Head of caudate nucleus (tissue), 42 donors: ENCODE results near the gene CCDC7.
"Not testable (repeated sequence)": the region's sequence is repeated elsewhere in the genome, so short reads cannot be mapped to it uniquely, and the experiment has no call there.

ENCODE experiments used
- DNase-seq, 42 donors: peaks; one replicate each; pipeline versions ENCODE4 v3.0.0 to v3.0.0-alpha.2; 2020 to 2021; ENCODE audit warnings: mixed read lengths in 7 of 42
- intact Hi-C: fragments of 100-400 bp; cut with DNase I; formaldehyde crosslinking; loops from one replicate; pipeline ENCODE4 v1.15.0; 2022

The CCDC7 gene

DNA sequence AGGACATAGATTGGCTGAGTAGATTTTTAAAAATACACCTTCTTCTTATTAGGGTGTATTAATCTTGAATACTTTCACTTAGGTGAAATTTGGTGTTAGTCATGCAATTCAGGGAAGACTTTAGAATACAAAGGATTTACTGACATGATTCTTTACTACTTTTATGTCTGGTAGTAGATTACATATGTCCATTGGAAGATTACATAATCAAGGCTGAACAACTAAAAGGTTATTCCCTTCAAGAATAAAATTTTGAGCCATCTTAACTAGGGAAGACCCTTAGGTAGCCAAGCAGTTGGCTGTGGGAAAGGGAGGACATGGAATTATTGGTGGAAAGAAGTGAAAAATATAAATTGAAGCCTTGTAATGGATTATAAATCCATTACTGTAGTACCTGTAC lies 347.1 kb downstream of the CCDC7 start:
- intact Hi-C loops: no loop called here
- DNase-seq: no peak

DNA sequence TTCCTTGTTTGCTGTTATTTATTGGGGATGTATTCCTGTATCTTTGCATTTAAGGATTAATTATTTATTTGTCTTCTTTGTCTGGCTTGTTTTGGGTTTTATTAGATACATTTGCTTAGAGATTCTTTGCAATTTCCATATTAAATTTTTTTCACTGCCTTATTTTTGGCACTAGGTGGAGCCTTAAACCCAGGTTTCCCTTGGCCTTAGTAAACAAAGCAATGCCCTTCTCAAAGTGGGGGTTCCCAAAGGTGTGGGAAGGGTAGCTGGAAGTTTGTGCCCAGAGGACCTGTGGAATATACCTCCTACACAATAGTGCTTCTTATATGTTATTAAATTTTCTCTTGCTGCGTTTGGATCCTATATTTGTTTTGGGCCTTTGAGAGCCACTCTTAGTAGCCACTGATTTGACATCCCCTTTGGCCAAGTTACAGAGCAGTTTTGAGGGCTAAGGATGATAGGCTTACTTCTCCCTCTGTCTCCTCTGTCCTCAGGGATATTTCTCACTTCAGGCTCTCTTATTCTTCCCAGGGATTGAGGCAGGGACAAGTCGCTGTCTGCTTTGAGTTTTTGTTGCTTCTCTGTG lies 349.8 kb downstream of the CCDC7 start:
- intact Hi-C loops: loop anchor here (5.0 kb wide), 1 partner anchor 217 kb away; no protein-coding TSS in a partner anchor
- peak in 1 of 42 donors; percentile 26 for DNase-seq

DNA sequence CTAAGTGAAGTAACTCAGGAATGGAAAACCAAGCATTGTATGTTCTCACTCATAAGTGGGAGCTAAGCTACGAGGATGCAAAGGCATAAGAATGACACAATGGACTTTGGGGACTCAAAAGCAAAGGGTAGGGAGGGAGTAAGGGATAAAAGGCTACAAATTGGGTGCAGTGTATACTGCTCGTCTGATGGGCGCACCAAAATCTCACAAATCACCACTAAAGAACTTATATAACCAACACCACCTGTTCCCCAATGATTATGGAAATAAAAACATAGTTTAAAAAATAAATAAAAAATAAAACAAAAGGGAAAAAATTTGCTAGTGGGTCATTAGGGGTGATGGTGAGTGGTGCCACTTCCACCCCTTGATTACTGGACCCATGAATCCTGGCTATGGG lies 351.5 kb downstream of the CCDC7 start:
- DNase-seq: not testable (repeated sequence)
- intact Hi-C loops: loop anchor here (5.0 kb wide), 1 partner anchor 215 kb away; no protein-coding TSS in a partner anchor

DNA sequence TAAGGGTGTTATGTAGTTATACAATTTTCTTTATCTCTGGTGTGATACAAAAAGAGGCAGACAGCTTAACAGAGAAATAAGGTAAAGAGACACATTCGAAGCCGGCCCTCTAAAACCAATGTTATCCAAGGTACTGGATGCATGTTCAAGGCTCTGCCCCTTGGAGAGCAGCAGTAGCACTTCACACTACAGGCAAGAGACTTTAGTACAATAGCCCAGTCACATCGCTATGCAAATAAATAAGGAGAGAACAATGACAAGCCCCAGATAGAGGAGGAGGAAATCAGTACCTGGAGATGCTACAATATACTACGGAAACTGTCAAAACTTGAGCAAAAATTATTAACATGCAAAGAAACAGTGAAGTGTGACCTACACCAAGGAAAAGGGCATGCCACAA lies 401.0 kb downstream of the CCDC7 start:
- no peak for DNase-seq
- intact Hi-C loops: no loop called here

DNA sequence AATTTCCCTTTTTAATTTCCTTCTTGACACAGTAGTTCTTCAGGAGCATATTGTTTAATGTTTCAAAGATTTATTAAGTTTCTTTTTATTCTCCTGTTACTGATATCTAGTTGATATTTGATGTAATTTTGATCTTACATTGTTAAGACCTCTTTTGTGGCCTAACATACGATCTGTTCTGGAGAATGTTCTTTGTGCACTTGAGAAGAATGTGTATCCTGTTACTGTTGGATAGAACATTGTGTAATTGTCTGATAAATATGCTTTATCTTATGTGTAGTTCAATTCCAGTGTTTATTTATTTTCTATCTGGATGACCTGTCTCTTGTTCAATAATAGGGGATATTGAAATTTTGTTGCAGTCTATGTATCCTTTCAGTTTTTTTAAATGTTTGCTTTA lies 405.4 kb downstream of the CCDC7 start:
- DNase-seq: no peak
- intact Hi-C loops: no loop called here

DNA sequence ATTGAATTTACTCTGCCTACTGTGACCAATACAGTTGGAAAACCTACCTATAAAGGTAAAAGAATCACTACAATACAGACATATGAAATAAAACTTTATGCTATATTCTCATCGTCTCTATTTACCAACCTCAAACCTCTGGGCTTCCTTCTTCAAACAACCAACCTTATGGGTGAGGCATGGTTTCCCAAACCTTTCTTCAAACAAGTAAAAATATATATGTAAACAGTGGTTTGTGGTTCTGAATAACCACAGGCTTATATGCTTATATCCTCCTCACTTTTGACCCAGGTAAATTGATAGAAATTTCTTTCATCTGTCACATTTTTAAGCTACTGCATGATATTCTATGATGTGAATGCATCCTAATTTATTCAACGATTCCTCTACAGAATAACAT lies 408.5 kb downstream of the CCDC7 start:
- no peak for DNase-seq
- intact Hi-C loops: no loop called here

DNA sequence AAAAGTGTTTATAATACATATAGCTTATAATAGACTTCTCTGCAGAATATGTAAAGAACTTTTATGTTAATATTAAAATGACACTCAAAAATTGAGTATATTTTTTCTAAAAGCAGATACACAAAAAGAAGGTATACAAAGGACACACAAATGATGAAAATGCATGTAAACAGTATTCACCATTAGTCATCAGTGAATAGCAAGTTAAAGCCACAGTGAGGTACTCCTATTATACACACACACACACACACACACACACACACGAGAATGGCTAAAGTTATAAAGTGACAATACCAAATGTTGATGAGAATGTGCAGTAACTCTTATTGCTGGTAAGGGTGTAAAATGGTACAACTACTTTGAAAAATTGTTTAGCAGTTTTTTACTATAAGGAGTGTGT lies 419.2 kb downstream of the CCDC7 start:
- intact Hi-C loops: no loop called here

DNA sequence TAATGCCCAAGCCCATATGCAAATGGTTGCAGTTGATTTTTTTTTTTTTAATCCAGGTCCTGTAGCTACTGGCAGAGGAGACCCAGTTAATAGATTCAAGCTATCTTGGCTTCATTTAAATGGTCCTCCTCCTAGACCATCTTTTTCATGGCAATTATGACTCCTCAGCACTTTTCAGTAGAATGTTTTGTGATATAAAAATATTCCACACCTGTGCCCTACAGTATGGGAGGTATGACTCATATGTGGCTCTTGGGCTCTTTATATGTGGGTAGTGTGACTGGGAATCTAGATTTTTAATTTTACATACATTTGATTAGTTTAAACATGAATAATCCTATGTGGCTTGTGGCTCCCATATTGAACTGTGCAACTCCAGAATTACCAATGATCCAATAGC lies 432.0 kb downstream of the CCDC7 start:
- DNase-seq: no peak
- intact Hi-C loops: no loop called here

More for the DNA sequence above, 419.2 kb downstream of the CCDC7 start:
- no peak for DNase-seq

DNA sequence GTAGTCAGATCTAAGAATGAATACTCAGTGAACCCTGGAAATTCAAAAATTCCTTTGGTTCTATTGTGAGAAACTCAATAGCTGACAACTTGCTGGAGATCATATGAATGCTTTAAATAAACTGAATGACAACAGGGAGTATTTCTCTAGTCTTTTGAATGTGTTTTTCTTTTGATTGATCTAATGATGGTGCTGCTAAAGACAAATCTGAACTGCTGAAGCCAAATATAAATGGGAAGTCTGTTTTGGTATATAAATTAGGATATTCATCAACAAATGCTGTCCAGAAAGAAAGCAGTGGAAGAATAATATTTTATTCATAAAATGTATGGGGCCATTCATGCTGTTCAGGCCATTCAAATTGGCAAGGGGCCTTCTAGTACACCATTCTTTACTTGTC lies 432.7 kb downstream of the CCDC7 start:
- no peak for DNase-seq
- intact Hi-C loops: no loop called here

DNA sequence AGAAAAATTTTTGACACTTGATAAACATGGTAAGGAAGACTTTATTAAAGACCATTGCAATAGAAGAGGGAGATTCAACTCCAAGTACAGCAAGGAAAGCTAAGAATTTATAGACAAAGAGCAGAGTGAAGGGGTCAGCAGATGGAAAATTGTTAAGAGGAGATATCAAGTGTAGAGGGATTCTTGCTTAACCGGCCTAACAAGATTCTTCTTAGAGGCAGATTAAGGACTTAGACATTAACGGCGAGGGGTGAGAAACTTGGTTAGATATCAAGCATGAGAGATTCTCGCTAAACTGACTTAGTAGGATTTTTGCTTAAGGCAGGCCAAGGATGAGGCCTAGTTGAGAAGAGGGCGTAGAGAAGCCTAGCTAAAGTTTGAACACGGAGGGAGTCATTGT lies 436.1 kb downstream of the CCDC7 start:
- intact Hi-C loops: no loop called here
- DNase-seq: no peak

DNA sequence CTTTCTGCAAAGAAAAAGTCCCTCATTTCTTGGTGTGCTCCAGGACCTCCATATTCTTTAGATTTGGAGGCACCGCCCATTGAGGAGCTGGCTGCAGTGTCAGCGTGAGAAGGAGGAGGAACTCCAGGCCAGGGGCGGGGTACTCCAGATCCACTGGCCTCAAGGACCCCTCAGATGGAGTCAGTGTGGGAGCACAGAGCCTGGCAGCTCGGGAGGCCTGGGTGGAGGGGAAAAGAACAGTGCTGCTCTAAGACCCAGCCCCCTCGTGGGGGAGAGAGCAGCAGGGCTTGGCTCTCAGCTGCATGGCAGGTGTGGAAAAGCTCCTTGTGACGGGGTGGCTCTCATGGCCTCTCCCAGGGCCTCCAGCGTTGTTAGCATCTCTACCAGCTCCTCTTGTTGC lies 441.5 kb downstream of the CCDC7 start:
- intact Hi-C loops: no loop called here
- DNase-seq: no peak

DNA sequence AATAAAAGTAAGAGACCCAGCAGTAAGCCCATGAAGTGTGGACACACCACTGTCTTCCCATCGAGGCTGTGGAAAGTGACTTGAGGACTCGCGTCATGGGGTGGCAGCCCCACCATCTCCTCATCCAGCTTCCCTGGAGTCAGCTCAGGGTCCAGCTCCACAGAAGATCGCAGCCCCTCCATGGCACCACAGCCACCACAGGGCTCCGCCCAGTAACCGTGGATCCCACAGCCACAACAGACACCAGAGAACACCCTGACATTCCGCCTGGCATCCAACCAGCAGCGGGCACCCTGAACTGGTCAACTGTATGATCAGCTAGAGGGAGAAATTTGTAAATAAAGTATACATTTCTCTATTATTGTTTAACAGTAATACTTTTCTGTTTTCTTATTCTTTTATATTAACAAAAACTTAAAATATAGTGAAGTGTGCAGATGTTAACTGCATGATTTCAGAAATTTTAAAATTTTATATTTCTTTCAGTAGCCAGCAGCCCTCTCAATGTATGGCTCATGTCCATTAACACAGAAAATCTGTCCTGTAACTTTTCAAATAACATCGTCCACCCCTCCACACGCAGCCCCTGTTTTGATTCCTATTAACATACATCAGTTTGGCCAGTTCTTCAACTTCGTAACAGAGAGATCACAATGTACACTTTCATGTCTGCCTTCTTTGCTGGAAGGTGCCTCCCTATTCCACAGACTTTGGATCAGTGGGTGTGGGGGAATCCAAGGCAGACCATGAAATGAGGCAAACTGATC lies 442.4 kb downstream of the CCDC7 start:
- intact Hi-C loops: no loop called here
- DNase-seq: no peak

DNA sequence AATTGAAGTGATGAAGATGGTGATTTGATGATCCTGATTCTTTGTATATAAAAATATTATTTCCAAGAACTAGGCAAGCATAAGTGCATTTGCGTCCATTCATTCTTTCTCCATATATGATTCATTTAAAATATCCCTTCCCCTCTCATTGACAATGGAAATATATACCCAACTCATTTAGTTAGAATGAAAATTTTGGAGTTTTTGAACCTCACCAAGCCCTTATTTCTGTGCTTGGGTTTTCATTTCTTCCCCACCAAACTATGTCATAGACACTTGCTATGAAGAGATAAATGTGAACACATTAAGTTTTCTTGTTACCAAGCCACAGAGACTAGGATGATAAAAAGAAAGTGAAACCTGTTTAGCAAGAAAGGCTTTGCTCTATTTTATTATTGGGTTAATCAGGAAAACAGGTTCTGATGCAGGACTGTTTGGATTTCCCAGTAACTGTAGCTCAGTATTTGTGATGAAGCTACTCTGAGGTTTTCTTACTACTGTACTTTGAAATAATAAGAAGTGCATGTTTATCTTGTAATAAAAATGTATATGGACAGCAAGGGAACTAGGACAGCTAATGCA lies 443.8 kb downstream of the CCDC7 start:
- intact Hi-C loops: no loop called here
- DNase-seq: no peak

DNA sequence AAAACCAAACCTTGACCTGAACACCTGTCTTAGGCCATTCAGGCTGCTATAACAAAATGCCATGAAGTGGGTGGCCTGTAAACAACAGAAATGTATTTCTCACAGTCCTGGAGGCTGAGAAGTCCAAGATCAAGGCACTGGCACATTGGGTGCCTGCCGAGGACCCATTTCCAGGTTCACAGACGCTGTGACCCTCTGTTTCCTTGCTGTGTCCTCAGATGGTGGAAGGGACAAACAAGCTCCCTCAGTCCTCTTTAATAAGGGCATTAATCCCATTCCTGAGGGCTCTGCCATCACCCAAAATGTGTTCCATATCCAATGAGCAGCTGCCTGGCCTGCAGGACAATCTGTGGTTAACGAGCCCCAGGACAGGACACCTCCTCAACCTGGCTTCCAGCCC lies 444.5 kb downstream of the CCDC7 start:
- intact Hi-C loops: no loop called here
- DNase-seq: no peak

DNA sequence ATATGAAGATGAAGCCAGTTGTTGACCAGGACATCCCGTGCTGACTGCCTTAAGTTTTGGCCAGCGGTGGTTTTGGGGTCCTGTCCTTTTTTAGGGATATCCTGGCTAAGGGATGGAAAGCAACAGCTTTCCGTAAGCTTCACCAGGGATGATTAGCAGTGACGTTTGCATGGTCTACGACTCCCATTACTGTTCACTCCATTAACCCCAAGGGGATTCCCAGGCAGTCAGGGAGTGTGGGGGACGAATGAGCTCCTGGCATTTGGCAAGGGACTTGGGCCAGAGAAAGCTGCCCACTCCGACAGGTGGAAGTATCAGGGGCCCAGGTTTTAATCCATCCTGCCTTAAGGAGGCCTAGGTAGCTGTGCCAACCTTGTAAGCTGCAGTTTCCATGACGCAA lies 445.3 kb downstream of the CCDC7 start:
- intact Hi-C loops: no loop called here
- no peak for DNase-seq

DNA sequence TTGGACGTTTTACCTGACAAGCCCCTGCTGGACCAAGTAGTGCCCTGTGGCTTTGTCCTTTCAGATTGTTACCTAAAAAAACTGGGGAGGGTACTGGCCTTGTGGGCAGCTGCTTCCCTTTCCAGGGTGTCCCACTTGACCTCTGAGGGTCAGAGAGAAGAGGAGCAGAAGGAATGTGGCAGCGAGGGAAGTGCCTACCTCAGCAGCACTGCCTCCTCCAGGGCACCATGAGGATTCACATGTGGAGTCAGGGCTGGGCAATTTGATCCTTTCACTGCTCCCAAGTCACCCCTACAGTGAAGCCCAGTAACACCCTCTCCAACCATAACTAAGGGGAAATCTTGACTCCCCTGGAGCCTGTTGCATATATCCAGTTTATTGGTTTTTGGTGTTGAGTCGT lies 447.5 kb downstream of the CCDC7 start:
- DNase-seq: no peak
- intact Hi-C loops: no loop called here

DNA sequence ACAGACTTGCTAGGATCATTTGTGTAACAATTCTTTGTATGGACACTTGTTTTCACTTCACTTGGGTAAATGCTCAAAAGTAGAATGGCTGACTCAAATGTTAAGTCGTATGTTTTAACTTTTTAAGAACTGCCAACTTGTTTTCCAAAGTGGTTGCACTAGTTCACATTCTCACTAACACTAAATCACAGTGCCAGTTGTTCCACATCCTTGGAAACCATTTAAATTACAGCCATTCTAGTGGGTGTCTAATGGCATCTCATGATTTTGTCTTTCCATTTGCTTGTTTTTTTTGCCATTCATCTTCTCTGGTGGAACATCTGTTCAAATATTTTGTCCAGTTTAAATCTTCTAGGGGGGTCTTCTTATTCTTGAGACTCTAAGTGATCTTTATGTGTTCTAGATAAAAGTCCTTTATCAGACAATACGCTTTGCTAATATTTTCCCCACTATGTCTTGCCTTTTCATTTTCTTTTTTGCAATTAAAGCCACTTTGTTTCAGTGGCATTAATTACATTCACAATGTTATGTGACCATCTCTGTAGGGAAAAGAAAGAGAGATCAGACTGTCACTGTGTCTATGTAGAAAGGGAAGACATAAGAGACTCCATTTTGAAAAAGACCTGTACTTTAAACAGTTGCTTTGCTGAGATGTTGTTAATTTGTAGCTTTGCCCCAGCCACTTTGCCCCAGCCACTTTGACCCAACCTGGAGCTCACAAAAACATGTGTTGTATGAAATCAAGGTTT lies 448.1 kb downstream of the CCDC7 start:
- no peak for DNase-seq
- intact Hi-C loops: no loop called here

DNA sequence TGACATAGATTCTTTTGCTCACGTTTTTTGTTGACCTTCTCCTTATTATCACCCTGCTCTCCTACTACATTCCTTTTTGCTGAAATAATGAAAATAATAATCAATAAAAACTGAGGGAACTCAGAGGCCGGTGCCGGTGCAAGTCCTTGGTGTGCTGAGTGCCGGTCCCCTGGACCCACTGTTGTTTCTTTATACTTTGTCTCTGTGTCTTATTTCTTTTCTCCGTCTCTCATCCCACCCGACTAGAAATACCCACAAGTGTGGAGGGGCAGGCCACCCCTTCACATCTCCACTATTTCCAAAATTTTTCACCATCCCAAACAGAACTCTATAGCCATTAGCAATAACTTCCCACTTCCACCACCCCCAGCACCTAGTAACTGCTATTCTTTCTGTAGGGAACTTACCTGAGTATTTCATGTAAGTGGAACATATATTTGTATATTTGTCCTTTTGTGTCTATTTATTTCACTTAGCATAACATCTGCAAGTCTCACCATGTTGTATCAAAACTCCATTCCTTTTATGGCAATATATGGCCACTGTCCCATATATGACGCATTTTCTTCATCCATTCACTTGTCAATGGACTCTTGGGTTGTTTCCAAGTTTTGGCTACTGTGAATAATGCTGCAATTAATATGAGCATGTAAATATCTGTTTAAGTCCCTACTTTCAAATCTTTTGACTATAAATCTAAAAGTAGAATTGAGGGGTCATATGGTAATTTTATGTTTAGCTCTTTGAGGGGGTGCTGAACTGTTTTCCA lies 449.4 kb downstream of the CCDC7 start:
- intact Hi-C loops, DNase-seq: not testable (repeated sequence)

DNA sequence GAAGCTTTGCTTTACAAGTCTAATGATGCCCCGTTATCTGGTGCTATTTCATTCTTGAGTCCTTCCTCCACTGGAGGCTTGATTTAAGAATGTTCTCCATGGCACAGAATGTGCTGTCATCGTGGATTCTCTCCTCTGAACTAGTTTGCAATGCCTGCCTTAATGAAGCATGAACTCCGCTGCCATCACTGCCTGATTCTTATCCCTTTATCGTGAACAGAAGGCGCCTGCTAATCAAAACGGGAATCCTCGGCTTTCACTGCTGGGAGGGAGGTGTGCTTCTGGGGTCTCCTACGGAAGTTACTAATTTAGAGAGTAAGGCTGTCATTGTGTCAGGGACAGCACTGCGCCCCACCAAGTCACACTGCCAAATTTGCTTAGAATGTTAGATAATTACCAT lies 455.9 kb downstream of the CCDC7 start:
- peak in 2 of 42 donors; percentile 10 to 15 for DNase-seq
- intact Hi-C loops: no loop called here
